K562 (cell line): Measurements from ENCODE around the gene FRRS1L. TPM values are rescaled to one million over a fixed set of nuclear protein-coding genes. Genes with fewer than 3 reads are reported as not detected.

Experiments
- BRCA1 ChIP-seq, 2 experiments: fragments of 450-650 bp in 1 of 2; sonication (generic) in 1 of 2; formaldehyde crosslinking in 1 of 2; IDR thresholded peaks; 2 replicates each; pipeline versions ENCODE4 v1.5.0 to v1.6.1; 2017 to 2020; ENCODE audit warnings: mild to moderate bottlenecking in 1 of 2, missing genetic modification reagents in 1 of 2
- CTCF ChIP-seq, 3 experiments: IDR thresholded peaks in 2 of 3; conservative IDR thresholded peaks in 1 of 3; 2 replicates each; pipeline ENCODE4 v1.5.1; 2011 to 2012; ENCODE audit warnings: low read length in 3 of 3, mild to moderate bottlenecking in 3 of 3, control low read depth in 2 of 3, improper control_type of control experiment in 1 of 3, inconsistent platforms in 1 of 3, low read depth in 1 of 3, mixed read lengths in 1 of 3, moderate library complexity in 1 of 3; ENCODE audit not compliant: insufficient read depth in 2 of 3
- HEY1 ChIP-seq: fragments of 250-450 bp; sonication (Bioruptor Pico); IDR thresholded peaks from 2 replicates; pipeline ENCODE4 v1.5.0; 2020; ENCODE audit warnings: mild to moderate bottlenecking, moderate library complexity, borderline replicate concordance
- HOXB6 ChIP-seq: fragments of 250-450 bp; sonication (Bioruptor Pico); IDR thresholded peaks from 2 replicates; pipeline ENCODE4 v1.5.1; 2022; ENCODE audit warnings: mild to moderate bottlenecking, borderline replicate concordance
- MYNN ChIP-seq, 2 experiments: sonication (generic); formaldehyde crosslinking in 1 of 2; IDR thresholded peaks; 2 replicates each; pipeline versions ENCODE4 v1.5.0 to v1.6.1; 2016 to 2020; ENCODE audit warnings: antibody characterized with exemption in 1 of 2, missing genetic modification reagents in 1 of 2
- RAD21 ChIP-seq, 2 experiments: fragments of 250-450 bp in 1 of 2; fragments of 450-650 bp in 1 of 2; sonication (Bioruptor Pico) in 1 of 2; formaldehyde crosslinking in 1 of 2; IDR thresholded peaks in 1 of 2; conservative IDR thresholded peaks in 1 of 2; 2 replicates each; pipeline versions ENCODE4 v1.4.0 to v1.8.0; 2020 to 2022; ENCODE audit warnings: mild to moderate bottlenecking in 2 of 2, moderate library complexity in 1 of 2
- REST ChIP-seq, 2 experiments: fragments of 450-650 bp; formaldehyde crosslinking in 1 of 2; IDR thresholded peaks; 2 replicates each; pipeline versions ENCODE4 v1.4.0 to v1.6.1; 2014 to 2020; ENCODE audit warnings: mild to moderate bottlenecking in 2 of 2, borderline replicate concordance in 1 of 2, low read depth in 1 of 2
- SMC3 ChIP-seq: conservative IDR thresholded peaks from 2 replicates; pipeline ENCODE4 v1.6.1; 2011; ENCODE audit warnings: low read depth, low read length, improper control_type of control experiment; ENCODE audit not compliant: insufficient read depth
- SRF ChIP-seq, 2 experiments: fragments of 250-450, 450-650 bp in 1 of 2; sonication (Bioruptor Pico) in 1 of 2; sonication (generic) in 1 of 2; formaldehyde crosslinking; IDR thresholded peaks; 2 replicates each; pipeline versions ENCODE4 v1.5.0 to v1.5.1; 2020 to 2022; ENCODE audit warnings: mild to moderate bottlenecking in 1 of 2, missing genetic modification reagents in 1 of 2
- TCF7L2 ChIP-seq: fragments of 150-350 bp; IDR thresholded peaks from 2 replicates; pipeline ENCODE4 v1.6.1; 2016; ENCODE audit warnings: low read depth, mild to moderate bottlenecking, low read length, moderate library complexity
- ZNF398 ChIP-seq: fragments of 250-450 bp; sonication (Bioruptor Pico); IDR thresholded peaks from 2 replicates; pipeline ENCODE4 v1.8.0; 2021; ENCODE audit warnings: moderate library complexity, mild to moderate bottlenecking, inconsistent platforms
- polyA plus RNA-seq, 8 experiments: library from polyadenylated mRNA; depleted of rRNA in 4 of 8; stranded (reverse) in 5 of 8; unstranded in 3 of 8; fragments of >200 nt; fragmentation: Nextera tagmentation in 2 of 8; fragmentation: Illumina TruSeq in 1 of 8; extraction: Ambion mirVana in 2 of 8; extraction: Trizol in 1 of 8; gene quantifications; 2 replicates each; pipeline versions ENCODE4 v1.2.1 to v1.2.3, GENCODE V29; 2011 to 2014; ENCODE audit warnings: inconsistent platforms in 1 of 8, missing spikeins in 1 of 8
- total RNA-seq, 7 experiments: library from RNA; depleted of rRNA in 6 of 7; stranded (reverse); fragments of >200 nt in 6 of 7; fragmentation: Illumina TruSeq in 2 of 7; extraction: Trizol in 2 of 7; gene quantifications; 2 replicates each; pipeline versions ENCODE4 v1.2.1 to v1.2.3, GENCODE V29; 2011 to 2021; ENCODE audit warnings: low replicate concordance in 1 of 7

FRRS1L gene
- total and polyA plus RNA-seq, 9 of the 15 experiments (the other 6 are each of a cell fraction or from before 2014, with no cell fraction given): under 0.01 to 0.04 (median 0.03) TPM; not detected in 5

- TF ChIP-seq REST (IDR thresholded peaks at IDR 0.05; ENCODE audit: borderline replicate concordance) (peak; percentile 40; the same call in 1 of the 2 replicates), REST (CRISPR knock-in tag; IDR thresholded peaks at IDR 0.05; ENCODE audit: low read depth) (no peak), SRF (CRISPR knock-in tag; IDR thresholded peaks at IDR 0.05) (no peak), SMC3 (peak; percentile 65), MYNN (IDR thresholded peaks at IDR 0.05) (peak; percentile 84), MYNN (CRISPR knock-in tag; IDR thresholded peaks at IDR 0.05) (no peak), RAD21 (CRISPR knock-in tag; conservative IDR thresholded peaks at IDR 0.05 in 1 of 2, IDR thresholded peaks at IDR 0.05 in 1 of 2) (peak; percentile 26 to 65; a peak in 3 of 4 replicates), TCF7L2 (no peak), HOXB6 (no peak), HEY1 (CRISPR knock-in tag) (no peak), CTCF (IDR thresholded peaks at IDR 0.05 in 2 of 3, conservative IDR thresholded peaks at IDR 0.05 in 1 of 3; ENCODE audit: insufficient read depth in 2 of 3, low read depth in 1 of 3, low read length in 3 of 3) (peak; percentile 60 to 74 (median 61)), BRCA1 (IDR thresholded peaks at IDR 0.05) (no peak), BRCA1 (CRISPR knock-in tag; IDR thresholded peaks at IDR 0.05) (no peak), ZNF398 (no peak)
These were observed 25.8 kb upstream of the FRRS1L start (continued) for GRCh38 chr9:109192732-109193361.
